ENCODE data around the gene MYO3B.
"Not testable (repeated sequence)": the region's sequence is repeated elsewhere in the genome, so short reads cannot be mapped to it uniquely, and the experiment has no call there.

Gene MYO3B

GRCh38 chr2:170253721-170254230 lies 75.8 kb downstream of the MYO3B start:
- no peak overlapping the region for H3K4me3 ChIP-seq (ENCODE audit: low read depth, low read length)
- DNase-seq (ENCODE audit: low read depth): no peak

GRCh38 chr2:170254293-170254732 lies 76.4 kb downstream of the MYO3B start:
- H3K4me3 ChIP-seq (ENCODE audit: low read depth, low read length): no peak overlapping the region

GRCh38 chr2:170255137-170255536 lies 77.2 kb downstream of the MYO3B start:
- no peak for DNase-seq (ENCODE audit: low read depth)
- H3K4me3 ChIP-seq (ENCODE audit: low read depth, low read length): no peak overlapping the region

More at GRCh38 chr2:170254293-170254732, 76.4 kb downstream of the MYO3B start:
- no peak for DNase-seq (ENCODE audit: low read depth)

- no peak for DNase-seq (ENCODE audit: low read depth)
- H3K4me3 ChIP-seq (ENCODE audit: low read depth, low read length): no peak overlapping the region
Measured at GRCh38 chr2:170255971-170256370, 78.0 kb downstream of the MYO3B start.

GRCh38 chr2:170258382-170258781 lies 80.4 kb downstream of the MYO3B start:
- H3K4me3 ChIP-seq (ENCODE audit: low read depth, low read length): no peak overlapping the region
- no peak for DNase-seq (ENCODE audit: low read depth)

- no peak overlapping the region for H3K4me3 ChIP-seq (ENCODE audit: low read depth, low read length)
- DNase-seq (ENCODE audit: low read depth): no peak
Measured at GRCh38 chr2:170260188-170260587, 82.2 kb downstream of the MYO3B start.

- H3K4me3 ChIP-seq (ENCODE audit: low read depth, low read length): no peak overlapping the region
- no peak for DNase-seq (ENCODE audit: low read depth)
Measured at GRCh38 chr2:170261566-170261965, 83.6 kb downstream of the MYO3B start.

- no peak overlapping the region for H3K4me3 ChIP-seq (ENCODE audit: low read depth, low read length)
- no peak for DNase-seq (ENCODE audit: low read depth)
Measured at GRCh38 chr2:170262343-170262742, 84.4 kb downstream of the MYO3B start.

- H3K4me3 ChIP-seq (ENCODE audit: low read depth, low read length): no peak overlapping the region
- DNase-seq (ENCODE audit: low read depth): no peak
Measured at GRCh38 chr2:170262806-170263205, 84.9 kb downstream of the MYO3B start.

- not testable (repeated sequence) for DNase-seq (ENCODE audit: low read depth); H3K4me3 ChIP-seq (ENCODE audit: low read depth, low read length)
Measured at GRCh38 chr2:170263728-170264521, 86.0 kb downstream of the MYO3B start.

- DNase-seq (ENCODE audit: low read depth): no peak
Measured at GRCh38 chr2:170264522-170264860, 86.5 kb downstream of the MYO3B start.

GRCh38 chr2:170264865-170265264 lies 86.9 kb downstream of the MYO3B start:
- no peak overlapping the region for H3K4me3 ChIP-seq (ENCODE audit: low read depth, low read length)
- no peak for DNase-seq (ENCODE audit: low read depth)

More at GRCh38 chr2:170264522-170264860, 86.5 kb downstream of the MYO3B start:
- H3K4me3 ChIP-seq (ENCODE audit: low read depth, low read length): no peak overlapping the region

- no peak overlapping the region for H3K4me3 ChIP-seq (ENCODE audit: low read depth, low read length)
- DNase-seq (ENCODE audit: low read depth): no peak
Measured at GRCh38 chr2:170265321-170265720, 87.4 kb downstream of the MYO3B start.

- DNase-seq (ENCODE audit: low read depth): no peak
- H3K4me3 ChIP-seq (ENCODE audit: low read depth, low read length): no peak overlapping the region
Measured at GRCh38 chr2:170266358-170266757, 88.4 kb downstream of the MYO3B start.

- DNase-seq (ENCODE audit: low read depth): no peak
- H3K4me3 ChIP-seq (ENCODE audit: low read depth, low read length): no peak overlapping the region
Measured at GRCh38 chr2:170267071-170267470, 89.1 kb downstream of the MYO3B start.

GRCh38 chr2:170270278-170270864 lies 92.4 kb downstream of the MYO3B start:
- no peak for DNase-seq (ENCODE audit: low read depth)
- H3K4me3 ChIP-seq (ENCODE audit: low read depth, low read length): no peak overlapping the region

GRCh38 chr2:170271340-170271739 lies 93.4 kb downstream of the MYO3B start:
- no peak for DNase-seq (ENCODE audit: low read depth)
- no peak overlapping the region for H3K4me3 ChIP-seq (ENCODE audit: low read depth, low read length)

- no peak overlapping the region for H3K4me3 ChIP-seq (ENCODE audit: low read depth, low read length)
- no peak for DNase-seq (ENCODE audit: low read depth)
Measured at GRCh38 chr2:170276056-170276455, 98.1 kb downstream of the MYO3B start.

- H3K4me3 ChIP-seq (ENCODE audit: low read depth, low read length): no peak overlapping the region
- no peak for DNase-seq (ENCODE audit: low read depth)
Measured at GRCh38 chr2:170276925-170277629, 99.1 kb downstream of the MYO3B start.

- DNase-seq (ENCODE audit: low read depth): no peak
- H3K4me3 ChIP-seq (ENCODE audit: low read depth, low read length): no peak overlapping the region
Measured at GRCh38 chr2:170277951-170278350, 100.0 kb downstream of the MYO3B start.
